Sigmoid colon (tissue), 4 donors: ENCODE data around the gene FBLN7.

ENCODE experiments used
- CTCF ChIP-seq, 4 experiments: fragments of 450-650 bp in 3 of 4; fragments of 200-600 bp in 1 of 4; IDR thresholded peaks; one replicate each; pipeline ENCODE4 v1.5.1; 2016 to 2019; ENCODE audit warnings: antibody characterized with exemption in 4 of 4, mild to moderate bottlenecking in 3 of 4, moderate library complexity in 2 of 4
- EP300 ChIP-seq, 4 donors: sonication (generic); formaldehyde crosslinking; IDR thresholded peaks; one replicate each; pipeline ENCODE4 v1.6.1; 2017; ENCODE audit warnings: antibody characterized with exemption in 4 of 4
- POLR2A ChIP-seq, 2 donors: fragments of 450-650 bp; IDR thresholded peaks; one replicate each; pipeline ENCODE4 v1.6.1; 2016; ENCODE audit warnings: antibody characterized with exemption in 2 of 2, mild to moderate bottlenecking in 2 of 2, moderate library complexity in 2 of 2

GRCh38 chr2:112175958-112176573 is 37.9 kb downstream of the FBLN7 start:
- TF ChIP-seq CTCF (IDR thresholded peaks at IDR 0.05) = no peak
- TF ChIP-seq POLR2A (IDR thresholded peaks at IDR 0.05) = no peak
- TF ChIP-seq EP300 (IDR thresholded peaks at IDR 0.05) = no peak
